Fibroblast of skin of left quadriceps (primary cell): ENCODE measurements around the gene ZNF678.
"Not testable (repeated sequence)": the region's sequence is repeated elsewhere in the genome, so short reads cannot be mapped to it uniquely, and the experiment has no call there.

ENCODE experiments used
- DNase-seq, 2 experiments: peaks; one replicate each; pipeline ENCODE4 v3.0.0-alpha.2; 2013; ENCODE audit warnings: low read depth in 2 of 2

ZNF678 gene

GRCh38 chr1:227551881-227552280 is 11.5 kb upstream of the ZNF678 start:
- not testable (repeated sequence) for DNase-seq

GRCh38 chr1:227556288-227556687 is 7.1 kb upstream of the ZNF678 start:
- no peak for DNase-seq

GRCh38 chr1:227557962-227558725 is 5.2 kb upstream of the ZNF678 start:
- no peak for DNase-seq

- no peak for DNase-seq
These were observed 4.6 kb upstream of the ZNF678 start for GRCh38 chr1:227558732-227559262.

GRCh38 chr1:227559499-227559898 is 3.9 kb upstream of the ZNF678 start:
- no peak for DNase-seq

- DNase-seq = no peak
These were observed 3.4 kb upstream of the ZNF678 start for GRCh38 chr1:227559926-227560325.

GRCh38 chr1:227560393-227561173 is 2.8 kb upstream of the ZNF678 start:
- no peak for DNase-seq

GRCh38 chr1:227561241-227561907 is 2.0 kb upstream of the ZNF678 start:
- DNase-seq = no peak

GRCh38 chr1:227562037-227562436 is 1.3 kb upstream of the ZNF678 start:
- no peak for DNase-seq

- DNase-seq = no peak
These were observed 428 bp upstream of the ZNF678 start for GRCh38 chr1:227562933-227563323.

- no peak for DNase-seq
These were observed 3.9 kb downstream of the ZNF678 start for GRCh38 chr1:227567256-227567655.

- DNase-seq = no peak
These were observed 5.2 kb downstream of the ZNF678 start for GRCh38 chr1:227568593-227568992.

- DNase-seq = no peak
These were observed 9.4 kb downstream of the ZNF678 start for GRCh38 chr1:227572752-227573151.

GRCh38 chr1:227574926-227575325 is 11.6 kb downstream of the ZNF678 start:
- DNase-seq = no peak

- no peak for DNase-seq
These were observed 12.8 kb downstream of the ZNF678 start for GRCh38 chr1:227576189-227576588.

- no peak for DNase-seq
These were observed 14.1 kb downstream of the ZNF678 start for GRCh38 chr1:227577500-227577899.

- DNase-seq = no peak
These were observed 20.0 kb downstream of the ZNF678 start for GRCh38 chr1:227583354-227583753.

GRCh38 chr1:227586733-227587132 is 23.4 kb downstream of the ZNF678 start:
- no peak for DNase-seq

GRCh38 chr1:227587968-227588367 is 24.6 kb downstream of the ZNF678 start:
- DNase-seq = no peak

- not testable (repeated sequence) for DNase-seq
These were observed 25.4 kb downstream of the ZNF678 start for GRCh38 chr1:227588769-227589168.

- DNase-seq = not testable (repeated sequence)
These were observed 26.4 kb downstream of the ZNF678 start for GRCh38 chr1:227589777-227590176.

GRCh38 chr1:227596222-227596621 is 32.9 kb downstream of the ZNF678 start:
- not testable (repeated sequence) for DNase-seq
